ENCODE measurements around the gene ZMYM4. TPM values are rescaled to one million over a fixed set of nuclear protein-coding genes. Genes with fewer than 3 reads are reported as not detected.

The ZMYM4 gene
- total RNA-seq, 4 donors from 2014 or later = 19.7 to 84.9 (median 49.9) TPM

DNA sequence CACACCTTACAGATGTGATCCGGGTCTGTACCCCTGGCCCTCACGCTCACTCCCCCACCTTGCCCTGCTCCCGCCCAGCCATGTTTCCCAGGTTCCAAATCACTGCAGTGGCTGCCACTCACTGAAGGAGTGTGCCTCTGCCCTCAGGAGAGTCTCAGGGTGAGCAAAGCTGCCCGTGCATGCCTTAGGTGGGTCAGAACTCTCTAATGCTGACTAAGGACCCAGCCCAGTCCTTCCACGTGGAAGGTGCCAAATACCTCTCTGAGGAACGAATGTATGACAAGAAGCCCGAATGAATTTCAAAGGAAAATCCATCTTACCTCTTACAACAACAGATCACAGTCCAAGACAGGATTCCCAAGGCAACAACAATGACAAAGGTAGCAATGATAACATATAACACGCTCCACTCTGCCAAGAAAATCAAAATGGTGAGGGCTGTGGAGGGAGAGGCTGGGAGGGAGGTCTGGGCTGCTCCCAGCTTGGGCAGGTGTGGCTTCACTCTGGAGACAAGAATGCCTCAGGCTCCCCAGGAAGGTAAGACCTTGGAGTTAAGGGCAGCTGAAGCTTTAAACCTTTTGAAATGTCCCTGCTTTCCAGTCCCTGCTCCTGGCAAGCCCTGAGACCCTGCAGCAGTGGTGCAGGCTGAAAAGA, 173.5 kb downstream of the ZMYM4 start:
- Histone ChIP-seq H3K4me3 (no peak overlapping the region), H3K27me3 (no peaks in the 10 kb centered on the region), H3K9me3 (no peaks in the 10 kb centered on the region), H3K36me3 (no peaks in the 10 kb centered on the region), H3K27ac (no peak overlapping the region), H3K4me1 (no peaks in the 10 kb centered on the region)
- TF ChIP-seq, protein P1, sequence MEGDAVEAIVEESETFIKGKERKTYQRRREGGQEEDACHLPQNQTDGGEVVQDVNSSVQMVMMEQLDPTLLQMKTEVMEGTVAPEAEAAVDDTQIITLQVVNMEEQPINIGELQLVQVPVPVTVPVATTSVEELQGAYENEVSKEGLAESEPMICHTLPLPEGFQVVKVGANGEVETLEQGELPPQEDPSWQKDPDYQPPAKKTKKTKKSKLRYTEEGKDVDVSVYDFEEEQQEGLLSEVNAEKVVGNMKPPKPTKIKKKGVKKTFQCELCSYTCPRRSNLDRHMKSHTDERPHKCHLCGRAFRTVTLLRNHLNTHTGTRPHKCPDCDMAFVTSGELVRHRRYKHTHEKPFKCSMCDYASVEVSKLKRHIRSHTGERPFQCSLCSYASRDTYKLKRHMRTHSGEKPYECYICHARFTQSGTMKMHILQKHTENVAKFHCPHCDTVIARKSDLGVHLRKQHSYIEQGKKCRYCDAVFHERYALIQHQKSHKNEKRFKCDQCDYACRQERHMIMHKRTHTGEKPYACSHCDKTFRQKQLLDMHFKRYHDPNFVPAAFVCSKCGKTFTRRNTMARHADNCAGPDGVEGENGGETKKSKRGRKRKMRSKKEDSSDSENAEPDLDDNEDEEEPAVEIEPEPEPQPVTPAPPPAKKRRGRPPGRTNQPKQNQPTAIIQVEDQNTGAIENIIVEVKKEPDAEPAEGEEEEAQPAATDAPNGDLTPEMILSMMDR (IDR thresholded peaks at IDR 0.05) = no peak
- no peak for TF ChIP-seq POLR2A (IDR thresholded peaks at IDR 0.05)
- intact Hi-C loops (cut with DNase I; ENCODE audit: low total_unique reads) = no loop called here
- DNase-seq = no peak

DNA sequence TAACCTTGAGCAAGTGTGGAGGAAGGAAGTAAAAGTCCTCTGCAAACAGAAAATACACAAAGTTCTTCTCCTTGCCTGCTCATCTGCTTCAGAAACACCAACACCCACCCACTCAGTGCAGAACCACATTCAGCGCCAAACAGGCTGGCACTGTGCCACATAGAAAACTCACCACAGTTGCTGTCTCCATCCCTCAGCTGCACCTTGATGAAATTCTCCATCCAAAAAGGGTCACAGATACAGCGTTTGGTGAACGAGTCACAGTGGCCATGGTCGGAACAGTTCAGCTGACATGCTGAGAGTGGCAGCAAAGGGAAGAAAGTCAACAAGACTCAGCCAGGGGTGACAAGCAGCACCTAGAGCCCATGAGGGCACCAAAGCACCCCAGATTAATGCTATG, 174.2 kb downstream of the ZMYM4 start:
- intact Hi-C loops (cut with DNase I; ENCODE audit: low total_unique reads) = no loop called here
- Histone ChIP-seq H3K4me1 (no peaks in the 10 kb centered on the region), H3K9me3 (no peaks in the 10 kb centered on the region), H3K27ac (no peak overlapping the region), H3K4me3 (no peak overlapping the region), H3K27me3 (no peaks in the 10 kb centered on the region), H3K36me3 (no peaks in the 10 kb centered on the region)
- DNase-seq = no peak
- TF ChIP-seq, protein P1 (IDR thresholded peaks at IDR 0.05) = no peak
- TF ChIP-seq POLR2A (IDR thresholded peaks at IDR 0.05) = no peak

- Histone ChIP-seq H3K27me3 (no peaks in the 10 kb centered on the region), H3K27ac (no peak overlapping the region), H3K9me3 (no peaks in the 10 kb centered on the region), H3K4me3 (no peak overlapping the region), H3K4me1 (no peaks in the 10 kb centered on the region), H3K36me3 (no peaks in the 10 kb centered on the region)
- intact Hi-C loops (cut with DNase I; ENCODE audit: low total_unique reads) = no loop called here
- TF ChIP-seq, protein P1 (IDR thresholded peaks at IDR 0.05) = no peak
- TF ChIP-seq POLR2A (IDR thresholded peaks at IDR 0.05) = no peak
- no peak for DNase-seq
Observed at GRCh38 chr1:35443768-35444518, 175.4 kb downstream of the ZMYM4 start.

DNA sequence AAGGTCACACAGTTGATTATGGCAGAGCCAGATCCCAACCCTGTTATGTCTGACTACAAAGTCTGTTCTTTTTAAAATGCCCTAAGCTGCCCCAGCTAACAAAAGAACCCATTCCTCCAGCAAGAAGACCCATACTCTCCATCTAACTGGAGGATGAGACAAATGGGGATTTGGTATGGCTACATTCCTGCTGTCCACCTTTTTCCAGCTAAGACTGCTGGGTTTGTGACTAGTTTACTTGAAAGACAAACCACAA, 175.9 kb downstream of the ZMYM4 start:
- H3K4me1 ChIP-seq = no peaks in the 10 kb centered on the region
- intact Hi-C loops (cut with DNase I; ENCODE audit: low total_unique reads) = no loop called here
- no peaks in the 10 kb centered on the region for H3K9me3 ChIP-seq
- no peaks in the 10 kb centered on the region for H3K36me3 ChIP-seq
- no peak overlapping the region for H3K27ac ChIP-seq
- no peak for DNase-seq
- no peak overlapping the region for H3K4me3 ChIP-seq
- TF ChIP-seq POLR2A (IDR thresholded peaks at IDR 0.05) = no peak
- TF ChIP-seq, protein P1 (IDR thresholded peaks at IDR 0.05) = no peak
- H3K27me3 ChIP-seq = no peaks in the 10 kb centered on the region

DNA sequence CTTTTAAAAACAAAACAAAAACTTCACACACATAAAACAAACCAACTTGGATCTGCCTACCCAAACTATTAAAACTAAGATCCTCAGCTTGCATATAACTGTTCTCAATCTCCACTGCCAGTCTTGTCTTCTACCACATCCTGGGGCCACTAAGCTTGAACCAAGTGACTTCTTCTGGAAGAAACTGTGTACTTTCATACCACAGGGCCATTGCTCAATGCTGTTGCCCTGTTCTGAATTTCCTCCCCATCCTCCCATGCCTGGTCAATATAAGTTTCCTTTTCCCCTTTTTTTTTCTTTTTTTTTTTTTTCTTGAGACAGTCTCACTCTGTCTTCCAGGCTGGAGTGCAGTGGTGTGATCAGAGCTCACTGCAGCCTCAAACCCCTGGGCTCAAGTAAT, 178.8 kb downstream of the ZMYM4 start:
- Histone ChIP-seq H3K27me3 (no peaks in the 10 kb centered on the region), H3K36me3 (no peaks in the 10 kb centered on the region), H3K27ac (no peak overlapping the region), H3K4me3 (no peak overlapping the region), H3K9me3 (no peaks in the 10 kb centered on the region), H3K4me1 (peaks cover 4 to 10% of the 10 kb centered on the region in 2 donors)
- DNase-seq = no peak
- intact Hi-C loops (cut with DNase I; ENCODE audit: low total_unique reads) = no loop called here
- TF ChIP-seq, protein P1 (IDR thresholded peaks at IDR 0.05) = no peak
- no peak for TF ChIP-seq POLR2A (IDR thresholded peaks at IDR 0.05)
